Natural killer cell (primary cell): ENCODE data around the gene ADRA2B. TPM values are rescaled to one million over a fixed set of nuclear protein-coding genes. Genes with fewer than 3 reads are reported as not detected.

Source experiments
- ATAC-seq, 3 donors: fragments of 150-1000 bp in 2 of 3; fragments of 200-7000 bp in 1 of 3; cut with Tn5 transposase; 1 replicate in 1 of 3; 2 replicates in 2 of 3; pipeline ENCODE4 v1.10.0; 2021; ENCODE audit warnings: mild to moderate bottlenecking in 2 of 3, moderate library complexity in 2 of 3
- DNase-seq, 2 donors: peaks; one replicate each; pipeline versions ENCODE4 v3.0.0 to v3.0.0-alpha.2; 2013 to 2021; ENCODE audit warnings: mixed read lengths in 1 of 2
- H3K27ac ChIP-seq: one replicate; pipeline ENCODE4 v1.5.1; 2013; ENCODE audit warnings: mild to moderate bottlenecking, low read length
- H3K27me3 ChIP-seq: one replicate; pipeline ENCODE4 v1.6.1; 2013; ENCODE audit warnings: low read length; ENCODE audit not compliant: control insufficient read depth, insufficient read depth
- H3K36me3 ChIP-seq: one replicate; pipeline ENCODE4 v1.6.1; 2013; ENCODE audit warnings: low read length; ENCODE audit not compliant: control insufficient read depth, insufficient read depth
- H3K4me1 ChIP-seq: one replicate; pipeline ENCODE4 v1.6.1; 2013; ENCODE audit warnings: low read length; ENCODE audit not compliant: control insufficient read depth, insufficient read depth
- H3K4me3 ChIP-seq: one replicate; pipeline ENCODE4 v1.5.1; 2013; ENCODE audit warnings: low read length
- H3K9me3 ChIP-seq: one replicate; pipeline ENCODE4 v1.6.1; 2013; ENCODE audit warnings: low read length; ENCODE audit not compliant: control insufficient read depth, insufficient read depth
- H3K27ac Mint-ChIP-seq, 2 donors: one replicate each; pipeline ENCODE4 v1.8.0; 2022; ENCODE audit warnings: mild to moderate bottlenecking in 2 of 2, mixed read lengths in 2 of 2, moderate library complexity in 1 of 2
- H3K27me3 Mint-ChIP-seq, 2 donors: one replicate each; pipeline ENCODE4 v1.8.0; 2022; ENCODE audit warnings: low read depth in 2 of 2, mixed read lengths in 2 of 2
- H3K36me3 Mint-ChIP-seq: one replicate; pipeline ENCODE4 v1.8.0; 2022; ENCODE audit warnings: mixed read lengths
- H3K4me1 Mint-ChIP-seq, 2 donors: one replicate each; pipeline ENCODE4 v1.8.0; 2022; ENCODE audit warnings: mixed read lengths in 2 of 2
- H3K4me3 Mint-ChIP-seq: one replicate; pipeline ENCODE4 v1.8.0; 2022; ENCODE audit warnings: mild to moderate bottlenecking, moderate library complexity, mixed read lengths
- H3K9me3 Mint-ChIP-seq, 2 donors: one replicate each; pipeline ENCODE4 v1.8.0; 2022; ENCODE audit warnings: mixed read lengths in 2 of 2
- WGBS: methylation state at CpG from one replicate; pipeline ENCODE4 v1.1.7; 2013; ENCODE audit warnings: missing lambda C conversion rate; ENCODE audit not compliant: insufficient coverage; 5-methylcytosine and 5-hydroxymethylcytosine counted together
- intact Hi-C: fragments of 100-400 bp; cut with micrococcal nuclease; formaldehyde crosslinking; loops from one replicate; pipeline ENCODE4 v1.14.2; 2022
- total RNA-seq, 4 donors: library from RNA; stranded (reverse); fragments of 120-200 nt in 1 of 4; gene quantifications; one replicate each; pipeline versions ENCODE4 v1.2.3 to v1.2.4, GENCODE V29; 2013 to 2022
- TF ChIP-seq, protein P1 (sequence below): fragments of 200-600 bp; IDR thresholded peaks from one replicate; pipeline ENCODE4 v1.8.0; 2022; ENCODE audit warnings: antibody characterized with exemption

The ADRA2B gene
- total RNA-seq, 3 donors from 2014 or later (not counting 1 experiment from before 2014, with no cell fraction given): 0.18 to 1.3 (median 0.38) TPM

DNA sequence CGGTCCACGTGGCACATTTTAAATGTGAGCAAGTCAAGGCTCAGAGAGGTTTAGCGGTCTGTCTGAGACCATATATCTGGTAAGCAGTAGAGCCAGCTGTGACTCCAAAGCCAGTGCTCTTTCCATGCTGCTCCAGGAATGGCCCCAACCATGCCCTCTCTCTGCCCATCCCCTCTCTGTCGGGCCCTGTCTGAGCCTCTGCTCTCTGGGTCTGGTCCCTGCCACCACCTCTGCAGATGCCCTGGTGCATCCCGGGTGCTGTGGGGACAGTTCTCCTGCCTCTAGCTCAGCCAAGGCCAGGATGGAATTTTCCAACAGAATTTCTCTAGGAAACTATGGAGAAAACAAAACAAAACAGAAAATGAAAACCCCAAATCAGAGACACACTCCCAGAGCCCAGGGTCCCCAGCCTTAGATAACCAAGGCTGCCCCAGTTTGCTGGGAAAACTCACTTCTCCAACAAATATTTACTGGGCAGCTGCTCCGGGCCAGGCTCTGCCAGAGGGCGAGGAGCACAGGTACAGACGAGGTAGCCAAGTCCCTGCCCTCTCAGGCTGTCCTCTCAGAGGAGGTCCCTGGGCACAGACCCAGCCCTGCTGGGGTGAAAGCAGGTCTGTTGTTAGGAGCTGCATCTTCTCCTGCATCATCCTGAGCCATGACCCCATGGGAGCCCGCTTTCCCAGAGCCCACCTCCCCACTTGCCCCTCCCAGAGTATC, 9.2 kb downstream of the ADRA2B start:
- H3K27me3 Mint-ChIP-seq: peaks cover 0 to 3% of the 10 kb centered on the region in 2 donors
- H3K4me1 ChIP-seq: no peaks in the 10 kb centered on the region
- DNase-seq (no peak), ATAC-seq (no peak)
- intact Hi-C loops: no loop called here
- no peaks in the 10 kb centered on the region for H3K4me1 Mint-ChIP-seq
- no peak overlapping the region for H3K4me3 ChIP-seq
- no peaks in the 10 kb centered on the region for H3K36me3 ChIP-seq
- no peaks in the 10 kb centered on the region for H3K27me3 ChIP-seq
- no peaks in the 10 kb centered on the region for H3K36me3 Mint-ChIP-seq
- H3K9me3 ChIP-seq: peaks cover 18% of the 10 kb centered on the region
- no peak overlapping the region for H3K27ac Mint-ChIP-seq
- peaks cover 0 to 3% of the 10 kb centered on the region in 2 donors for H3K9me3 Mint-ChIP-seq
- H3K27ac ChIP-seq: no peak overlapping the region
- WGBS: 83% methylated on average over 9 of the region's 9 CpGs
- TF ChIP-seq, protein P1, sequence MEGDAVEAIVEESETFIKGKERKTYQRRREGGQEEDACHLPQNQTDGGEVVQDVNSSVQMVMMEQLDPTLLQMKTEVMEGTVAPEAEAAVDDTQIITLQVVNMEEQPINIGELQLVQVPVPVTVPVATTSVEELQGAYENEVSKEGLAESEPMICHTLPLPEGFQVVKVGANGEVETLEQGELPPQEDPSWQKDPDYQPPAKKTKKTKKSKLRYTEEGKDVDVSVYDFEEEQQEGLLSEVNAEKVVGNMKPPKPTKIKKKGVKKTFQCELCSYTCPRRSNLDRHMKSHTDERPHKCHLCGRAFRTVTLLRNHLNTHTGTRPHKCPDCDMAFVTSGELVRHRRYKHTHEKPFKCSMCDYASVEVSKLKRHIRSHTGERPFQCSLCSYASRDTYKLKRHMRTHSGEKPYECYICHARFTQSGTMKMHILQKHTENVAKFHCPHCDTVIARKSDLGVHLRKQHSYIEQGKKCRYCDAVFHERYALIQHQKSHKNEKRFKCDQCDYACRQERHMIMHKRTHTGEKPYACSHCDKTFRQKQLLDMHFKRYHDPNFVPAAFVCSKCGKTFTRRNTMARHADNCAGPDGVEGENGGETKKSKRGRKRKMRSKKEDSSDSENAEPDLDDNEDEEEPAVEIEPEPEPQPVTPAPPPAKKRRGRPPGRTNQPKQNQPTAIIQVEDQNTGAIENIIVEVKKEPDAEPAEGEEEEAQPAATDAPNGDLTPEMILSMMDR: no peak
- no peak overlapping the region for H3K4me3 Mint-ChIP-seq

DNA sequence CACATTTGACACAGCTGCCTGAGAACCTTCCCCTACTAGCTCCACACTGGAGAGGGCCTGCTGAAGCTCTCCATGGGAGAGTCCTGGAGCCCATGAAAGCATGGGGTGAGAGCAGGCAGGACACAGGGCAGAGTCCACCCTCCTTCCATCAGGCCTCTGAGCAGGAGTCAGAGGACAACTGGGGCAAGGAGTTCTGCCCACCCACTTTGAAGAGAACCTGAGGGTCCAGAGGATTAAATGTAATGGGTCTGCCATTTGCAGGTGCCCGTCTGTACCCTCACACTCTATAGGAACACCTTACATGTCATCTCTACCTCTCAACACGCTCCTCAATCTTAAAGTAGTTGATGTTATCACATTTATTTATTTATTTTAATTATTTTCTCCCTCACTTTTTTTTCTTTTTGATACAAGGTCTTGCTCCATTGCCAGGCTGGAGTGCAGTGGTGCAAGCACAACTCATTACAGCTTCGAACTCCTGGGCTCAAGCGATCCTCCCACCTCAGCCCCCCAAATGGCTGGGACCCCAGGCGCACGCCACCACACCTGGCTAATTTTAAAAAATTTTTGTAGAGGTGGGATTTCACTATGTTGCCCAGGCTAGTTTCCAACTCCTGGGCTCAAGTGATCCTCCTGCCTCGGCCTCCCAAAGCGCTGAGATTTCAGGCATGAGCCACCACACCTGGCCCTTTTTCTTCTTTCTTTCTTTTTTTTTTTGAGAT, 10.2 kb downstream of the ADRA2B start:
- TF ChIP-seq, protein P1: no peak

GRCh38 chr2:96105152-96105915, 11.0 kb downstream of the ADRA2B start:
- TF ChIP-seq, protein P1: no peak
- no peaks in the 10 kb centered on the region for H3K4me1 Mint-ChIP-seq
- peaks cover 18% of the 10 kb centered on the region for H3K9me3 ChIP-seq
- H3K36me3 ChIP-seq: no peaks in the 10 kb centered on the region
- no peak for ATAC-seq
- H3K4me3 ChIP-seq: no peak overlapping the region
- intact Hi-C loops: no loop called here
- H3K27me3 Mint-ChIP-seq: peaks cover 0 to 4% of the 10 kb centered on the region in 2 donors
- whole genome bisulfite sequencing: 82% methylated on average over 3 of the region's 3 CpGs
- DNase-seq: no peak
- no peak overlapping the region for H3K27ac ChIP-seq
- H3K4me3 Mint-ChIP-seq: no peak overlapping the region
- no peaks in the 10 kb centered on the region for H3K4me1 ChIP-seq
- no peaks in the 10 kb centered on the region for H3K36me3 Mint-ChIP-seq
- H3K9me3 Mint-ChIP-seq: peaks cover 0 to 3% of the 10 kb centered on the region in 2 donors
- no peaks in the 10 kb centered on the region for H3K27me3 ChIP-seq
- no peak overlapping the region for H3K27ac Mint-ChIP-seq

More for the DNA sequence above, 10.2 kb downstream of the ADRA2B start:
- intact Hi-C loops: no loop called here
- peaks cover 0 to 3% of the 10 kb centered on the region in 2 donors for H3K9me3 Mint-ChIP-seq
- H3K4me3 ChIP-seq: no peak overlapping the region
- H3K27ac Mint-ChIP-seq: no peak overlapping the region
- H3K4me1 Mint-ChIP-seq: no peaks in the 10 kb centered on the region
- H3K27ac ChIP-seq: no peak overlapping the region
- H3K4me1 ChIP-seq: no peaks in the 10 kb centered on the region
- no peaks in the 10 kb centered on the region for H3K36me3 Mint-ChIP-seq
- no peak for DNase-seq
- no peaks in the 10 kb centered on the region for H3K27me3 ChIP-seq
- H3K36me3 ChIP-seq: no peaks in the 10 kb centered on the region
- no peak overlapping the region for H3K4me3 Mint-ChIP-seq
- WGBS: 94% methylated on average over 4 of the region's 8 CpGs
- H3K9me3 ChIP-seq: peaks cover 18% of the 10 kb centered on the region
- H3K27me3 Mint-ChIP-seq: peaks cover 0 to 3% of the 10 kb centered on the region in 2 donors
- ATAC-seq: no peak
